HepG2 (cell line): ENCODE measurements around the gene ZNF341. TPM values are rescaled to one million over a fixed set of nuclear protein-coding genes. Genes with fewer than 3 reads are reported as not detected.

Experiments used
- ATF5 ChIP-seq: sonication (generic); formaldehyde crosslinking; IDR thresholded peaks from 2 replicates; pipeline ENCODE4 v1.4.0; 2020; ENCODE audit warnings: mild to moderate bottlenecking, low read depth, missing genetic modification reagents
- ESRRA ChIP-seq: sonication (generic); formaldehyde crosslinking; IDR thresholded peaks from 2 replicates; pipeline ENCODE4 v1.5.1; 2020; ENCODE audit warnings: mild to moderate bottlenecking, low read depth, missing genetic modification reagents
- FLYWCH1 ChIP-seq: sonication (generic); formaldehyde crosslinking; IDR thresholded peaks from 2 replicates; pipeline ENCODE4 v1.8.1; 2023; ENCODE audit warnings: mild to moderate bottlenecking, missing genetic modification reagents
- FOXA3 ChIP-seq: IDR thresholded peaks from 2 replicates; pipeline ENCODE4 v1.6.1; 2016; ENCODE audit warnings: missing genetic modification reagents, missing compliant biosample characterization
- MIXL1 ChIP-seq: IDR thresholded peaks from 2 replicates; pipeline ENCODE4 v1.6.1; 2016
- NFKB2 ChIP-seq: sonication (generic); formaldehyde crosslinking; IDR thresholded peaks from 2 replicates; pipeline ENCODE4 v1.4.0; 2020; ENCODE audit warnings: missing genetic modification reagents, borderline replicate concordance
- REL ChIP-seq: sonication (generic); formaldehyde crosslinking; conservative IDR thresholded peaks from 2 replicates; pipeline ENCODE4 v1.8.0; 2022; ENCODE audit warnings: mild to moderate bottlenecking, missing genetic modification reagents, moderate library complexity
- RERE ChIP-seq: IDR thresholded peaks from 2 replicates; pipeline ENCODE4 v1.6.1; 2016; ENCODE audit warnings: low read depth, missing genetic modification reagents, missing compliant biosample characterization
- SIN3B ChIP-seq: fragments of 150-350 bp; IDR thresholded peaks from 2 replicates; pipeline ENCODE4 v1.6.1; 2014; ENCODE audit warnings: low read length
- TERF1 ChIP-seq: sonication (generic); formaldehyde crosslinking; IDR thresholded peaks from 2 replicates; pipeline ENCODE4 v1.8.0; 2022; ENCODE audit warnings: mild to moderate bottlenecking, missing genetic modification reagents, moderate library complexity
- YEATS2 ChIP-seq: sonication (generic); formaldehyde crosslinking; IDR thresholded peaks from 2 replicates; pipeline ENCODE4 v1.4.0; 2020; ENCODE audit warnings: missing genetic modification reagents, borderline replicate concordance
- ZBTB34 ChIP-seq: sonication (generic); formaldehyde crosslinking; IDR thresholded peaks from 2 replicates; pipeline ENCODE4 v1.8.0; 2022; ENCODE audit warnings: mild to moderate bottlenecking, missing genetic modification reagents
- ZNF354B ChIP-seq: sonication (generic); formaldehyde crosslinking; IDR thresholded peaks from 2 replicates; pipeline ENCODE4 v1.8.0; 2022; ENCODE audit warnings: mild to moderate bottlenecking, missing genetic modification reagents
- ZNF512B ChIP-seq: sonication (generic); formaldehyde crosslinking; IDR thresholded peaks from 2 replicates; pipeline ENCODE4 v1.5.1; 2020; ENCODE audit warnings: missing genetic modification reagents, mild to moderate bottlenecking, borderline replicate concordance
- ZNF546 ChIP-seq: sonication (generic); formaldehyde crosslinking; conservative IDR thresholded peaks from 2 replicates; pipeline ENCODE4 v1.8.1; 2023; ENCODE audit warnings: mild to moderate bottlenecking, missing genetic modification reagents
- ZNF879 ChIP-seq: sonication (generic); formaldehyde crosslinking; IDR thresholded peaks from 2 replicates; pipeline ENCODE4 v1.8.1; 2023; ENCODE audit warnings: missing genetic modification reagents
- polyA plus RNA-seq, 8 experiments: library from polyadenylated mRNA; depleted of rRNA in 3 of 8; stranded (reverse) in 7 of 8; unstranded in 1 of 8; fragments of >200 nt; fragmentation: Illumina TruSeq in 4 of 8; extraction: Trizol in 4 of 8; gene quantifications; 2 replicates each; pipeline versions ENCODE4 v1.2.1 to v1.2.3, GENCODE V29; 2011 to 2016; ENCODE audit warnings: low read depth in 4 of 8, missing spikeins in 1 of 8, mixed read lengths in 1 of 8; ENCODE audit not compliant: insufficient read depth in 1 of 8
- total RNA-seq, 5 experiments: library from RNA; depleted of rRNA; stranded (reverse); fragments of >200 nt; fragmentation: Illumina TruSeq; extraction: Trizol; gene quantifications; 2 replicates each; pipeline ENCODE4 v1.2.3, GENCODE V29; 2016; ENCODE audit warnings: low read depth in 1 of 5

ZNF341 gene
- total and polyA plus RNA-seq, 2 of the 13 experiments (the other 11 are each of a cell fraction or from before 2014, with no cell fraction given), result 1.1 to 2.2 TPM

- TF ChIP-seq RERE (CRISPR knock-in tag) (peak; percentile 35; the same call in 1 of the 2 replicates), ZNF512B (CRISPR knock-in tag) (no peak), ZNF879 (CRISPR knock-in tag) (no peak; the same call in 1 of the 2 replicates), YEATS2 (peak; percentile 88), REL (CRISPR knock-in tag) (peak; percentile 99), SIN3B (peak; percentile 87), NFKB2 (CRISPR knock-in tag) (peak; percentile 86), ZBTB34 (CRISPR knock-in tag) (no peak), ATF5 (peak; percentile 35; the same call in 1 of the 2 replicates), ZNF354B (0 out of 2 replicates have a peak, but pooled peaks have one; percentile 48), MIXL1 (CRISPR knock-in tag) (0 out of 2 replicates have a peak, but pooled peaks have one; percentile 24), FLYWCH1 (CRISPR knock-in tag) (no peak), ZNF546 (CRISPR knock-in tag) (peak; percentile 98), FOXA3 (CRISPR knock-in tag) (peak; percentile 23; the same call in 1 of the 2 replicates), TERF1 (CRISPR knock-in tag) (no peak), ESRRA (CRISPR knock-in tag) (0 out of 2 replicates have a peak, but pooled peaks have one; percentile 74)
These were observed 45.5 kb upstream of the ZNF341 start, which contains the start of gene E2F1 (continued) for GRCh38 chr20:33686100-33686983.
